Measurements from ENCODE around the gene CNTNAP4.

- TF ChIP-seq, protein P1, sequence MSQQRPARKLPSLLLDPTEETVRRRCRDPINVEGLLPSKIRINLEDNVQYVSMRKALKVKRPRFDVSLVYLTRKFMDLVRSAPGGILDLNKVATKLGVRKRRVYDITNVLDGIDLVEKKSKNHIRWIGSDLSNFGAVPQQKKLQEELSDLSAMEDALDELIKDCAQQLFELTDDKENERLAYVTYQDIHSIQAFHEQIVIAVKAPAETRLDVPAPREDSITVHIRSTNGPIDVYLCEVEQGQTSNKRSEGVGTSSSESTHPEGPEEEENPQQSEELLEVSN (IDR thresholded peaks at IDR 0.05; ENCODE audit: borderline replicate concordance, low read depth) = no peak
- no peak for TF ChIP-seq ZSCAN20 (CRISPR knock-in tag; IDR thresholded peaks at IDR 0.05)
- TF ChIP-seq ELK1 (IDR thresholded peaks at IDR 0.05; ENCODE audit: low read depth, low read length) = no peak
These were observed 113.3 kb downstream of the CNTNAP4 start for GRCh38 chr16:76390476-76390875.

Data from A549 (cell line).